Astrocyte of the cerebellum (primary cell): ENCODE measurements around the gene FAM163B.

Source experiments
- DNase-seq: peaks from one replicate; pipeline ENCODE4 v3.0.0-alpha.2; 2011; ENCODE audit warnings: low read depth
- H3K4me3 ChIP-seq: 2 replicates; pipeline ENCODE4 v1.5.1; 2011; ENCODE audit warnings: mild to moderate bottlenecking, low read depth, low read length, moderate library complexity
- CTCF ChIP-seq: IDR thresholded peaks from 2 replicates; pipeline ENCODE4 v1.5.1; 2012; ENCODE audit warnings: low read length, low read depth, moderate library complexity, mild to moderate bottlenecking; ENCODE audit errors: missing control alignments
- in situ Hi-C: cut with HindIII; loops from 2 replicates; pipeline ENCODE4 v1.10.0; 2017; ENCODE audit warnings: low sequenced_read_pairs

Gene FAM163B

GRCh38 chr9:133553123-133553522 lies 56.1 kb downstream of the FAM163B start:
- DNase-seq = no peak
- TF ChIP-seq CTCF = no peak
- in situ Hi-C loops = no loop called here
- no peak overlapping the region for H3K4me3 ChIP-seq

- no peak overlapping the region for H3K4me3 ChIP-seq
- no peak for DNase-seq
- no peak for TF ChIP-seq CTCF
- in situ Hi-C loops = no loop called here
Measured at GRCh38 chr9:133552236-133552635, 57.0 kb downstream of the FAM163B start.

GRCh38 chr9:133551446-133551845 lies 57.7 kb downstream of the FAM163B start:
- H3K4me3 ChIP-seq = no peak overlapping the region
- in situ Hi-C loops = no loop called here
- DNase-seq = no peak
- TF ChIP-seq CTCF = no peak

GRCh38 chr9:133547116-133547515 lies 62.1 kb downstream of the FAM163B start:
- DNase-seq = no peak

GRCh38 chr9:133546287-133546680 lies 62.9 kb downstream of the FAM163B start:
- in situ Hi-C loops = no loop called here
- no peak overlapping the region for H3K4me3 ChIP-seq
- no peak for TF ChIP-seq CTCF
- no peak for DNase-seq

More at GRCh38 chr9:133547116-133547515, 62.1 kb downstream of the FAM163B start:
- no peak for TF ChIP-seq CTCF
- H3K4me3 ChIP-seq = no peak overlapping the region
- in situ Hi-C loops = no loop called here

GRCh38 chr9:133545494-133546286 lies 63.5 kb downstream of the FAM163B start:
- in situ Hi-C loops = no loop called here

More at GRCh38 chr9:133545494-133546286, 63.5 kb downstream of the FAM163B start:
- H3K4me3 ChIP-seq = no peak overlapping the region
- no peak for TF ChIP-seq CTCF
- DNase-seq = no peak
